Pancreas (tissue), 10 donors: ENCODE measurements around the gene FAM180A. TPM values are rescaled to one million over a fixed set of nuclear protein-coding genes. Genes with fewer than 3 reads are reported as not detected.

Experiments
- ATAC-seq, 4 donors: fragments of 200-7000 bp; cut with Tn5 transposase; one replicate each; pipeline versions ENCODE4 v1.8.0 to v1.9.1; 2020; ENCODE audit warnings: mild to moderate bottlenecking in 4 of 4, moderate library complexity in 4 of 4
- DNase-seq, 6 donors: peaks; one replicate each; pipeline ENCODE4 v3.0.0-alpha.2; 2020
- FAIRE-seq: peaks from 2 replicates; lab custom pipeline; 2012; peaks lifted over from hg19 to GRCh38; lab: Jason Lieb, UNC
- H3K27ac ChIP-seq, 4 donors: fragments of 200-600 bp; sonication (generic); 1 replicate in 3 of 4; 2 replicates in 1 of 4; pipeline versions ENCODE4 v1.5.0 to v1.8.0; 2020
- H3K27me3 ChIP-seq, 4 donors: fragments of 200-600 bp; one replicate each; pipeline ENCODE4 v1.8.0; 2021
- H3K36me3 ChIP-seq, 3 donors: fragments of 200-600 bp; sonication (generic) in 1 of 3; one replicate each; pipeline versions ENCODE4 v1.5.0 to v1.8.0; 2020 to 2021
- H3K4me1 ChIP-seq, 3 donors: fragments of 200-600 bp; one replicate each; pipeline ENCODE4 v1.8.0; 2021
- H3K4me3 ChIP-seq, 4 donors: fragments of 200-600 bp; sonication (generic) in 2 of 4; one replicate each; pipeline versions ENCODE4 v1.5.0 to v1.8.0; 2020 to 2021
- H3K9me3 ChIP-seq, 4 donors: fragments of 200-600 bp; one replicate each; pipeline ENCODE4 v1.8.0; 2021
- WGBS, 2 donors: extraction: QIAGEN DNeasy Blood & Tissue Kit; methylation state at CpG; one replicate each; pipeline ENCODE4 v1.1.7; 2013; 5-methylcytosine and 5-hydroxymethylcytosine counted together
- intact Hi-C, 3 donors: fragments of 100-400 bp; cut with DNase I; formaldehyde crosslinking; loops; one replicate each; pipeline versions ENCODE4 v1.11.1 to v1.14.2; 2022
- polyA plus RNA-seq, 2 donors: library from polyadenylated mRNA; stranded (reverse); fragments of 200-250 nt; gene quantifications; one replicate each; pipeline ENCODE4 v1.2.3, GENCODE V29; 2013
- total RNA-seq, 6 donors: library from RNA; stranded (reverse); fragmentation: NEBNext Ultra II Directional in 4 of 6; extraction: Animal tissue kit (Norgen Biotek cat#: 25700) in 4 of 6; gene quantifications; one replicate each; pipeline versions ENCODE4 v1.2.1 to v1.2.4, GENCODE V29; 2021 to 2023
- TF ChIP-seq, protein P1 (sequence below), 4 donors: fragments of 200-600 bp; sonication (generic) in 3 of 4; IDR thresholded peaks; one replicate each; pipeline versions ENCODE4 v1.5.0 to v1.8.0; 2021; ENCODE audit warnings: antibody characterized with exemption in 4 of 4
- donor health status: healthy with polysubstance abuse.
- donor health status: DM: no; HTN: no; CAD: no; lungs with moderate emphysema.
- donor health status: DM: no; HTN: no; CAD: no.
- donor health status: control.
- donor health status: control.
- donor health status: Bipolar disorder and iron deficiency.
- donor health status: DM: yes; HTN: yes; CAD: no.
- donor health status: DM: no; HTN: no; CAD: no.
- donor health status: DM: no; HTN: no; CAD: no.
- donor health status: DM: yes; HTN: yes; CAD: no.

The FAM180A gene
- total and polyA plus RNA-seq, 8 donors = 0.11 to 0.90 (median 0.24) TPM

- ATAC-seq = no peak
- no peaks in the 10 kb centered on the region for H3K27me3 ChIP-seq
- no peaks in the 10 kb centered on the region for H3K4me1 ChIP-seq
- no peak for FAIRE-seq
- no peak overlapping the region for H3K4me3 ChIP-seq
- no peak overlapping the region for H3K27ac ChIP-seq
- intact Hi-C loops = no loop called here
- DNase-seq = no peak
- TF ChIP-seq, protein P1, sequence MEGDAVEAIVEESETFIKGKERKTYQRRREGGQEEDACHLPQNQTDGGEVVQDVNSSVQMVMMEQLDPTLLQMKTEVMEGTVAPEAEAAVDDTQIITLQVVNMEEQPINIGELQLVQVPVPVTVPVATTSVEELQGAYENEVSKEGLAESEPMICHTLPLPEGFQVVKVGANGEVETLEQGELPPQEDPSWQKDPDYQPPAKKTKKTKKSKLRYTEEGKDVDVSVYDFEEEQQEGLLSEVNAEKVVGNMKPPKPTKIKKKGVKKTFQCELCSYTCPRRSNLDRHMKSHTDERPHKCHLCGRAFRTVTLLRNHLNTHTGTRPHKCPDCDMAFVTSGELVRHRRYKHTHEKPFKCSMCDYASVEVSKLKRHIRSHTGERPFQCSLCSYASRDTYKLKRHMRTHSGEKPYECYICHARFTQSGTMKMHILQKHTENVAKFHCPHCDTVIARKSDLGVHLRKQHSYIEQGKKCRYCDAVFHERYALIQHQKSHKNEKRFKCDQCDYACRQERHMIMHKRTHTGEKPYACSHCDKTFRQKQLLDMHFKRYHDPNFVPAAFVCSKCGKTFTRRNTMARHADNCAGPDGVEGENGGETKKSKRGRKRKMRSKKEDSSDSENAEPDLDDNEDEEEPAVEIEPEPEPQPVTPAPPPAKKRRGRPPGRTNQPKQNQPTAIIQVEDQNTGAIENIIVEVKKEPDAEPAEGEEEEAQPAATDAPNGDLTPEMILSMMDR (IDR thresholded peaks at IDR 0.05) = no peak
- no peaks in the 10 kb centered on the region for H3K9me3 ChIP-seq
- WGBS, 2 donors = 64 to 67% methylated on average over 4 of the region's 4 CpGs
- no peaks in the 10 kb centered on the region for H3K36me3 ChIP-seq
Observed at GRCh38 chr7:135713836-135714470, 34.7 kb downstream of the FAM180A start.

DNA sequence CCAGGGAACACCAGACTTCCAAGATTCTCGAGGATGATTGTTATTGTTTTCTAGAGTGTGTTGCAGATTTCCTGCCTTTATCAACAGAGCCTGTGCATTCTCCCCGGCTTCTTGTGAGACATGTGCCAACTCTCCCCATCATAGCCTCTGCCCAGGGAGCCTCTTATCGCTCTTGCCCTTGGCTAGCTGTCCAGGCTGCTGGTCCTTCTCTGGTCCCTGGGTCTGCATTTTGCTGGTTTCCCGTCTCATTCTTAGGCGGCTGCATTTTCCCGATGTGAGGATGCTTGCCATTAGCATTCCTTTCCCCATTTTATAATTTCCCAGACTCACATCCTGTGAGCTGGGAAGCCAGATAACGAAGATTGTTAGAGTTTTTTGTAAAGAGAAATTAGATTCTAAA, 35.8 kb downstream of the FAM180A start:
- WGBS, 2 donors = 52 to 60% methylated on average over 7 of the region's 7 CpGs
- Histone ChIP-seq H3K27me3 (no peaks in the 10 kb centered on the region), H3K4me3 (no peak overlapping the region), H3K27ac (no peak overlapping the region), H3K4me1 (no peaks in the 10 kb centered on the region), H3K9me3 (no peaks in the 10 kb centered on the region), H3K36me3 (no peaks in the 10 kb centered on the region)
- TF ChIP-seq, protein P1 (IDR thresholded peaks at IDR 0.05) = no peak
- intact Hi-C loops = no loop called here
- no peak for DNase-seq
- no peak for FAIRE-seq
- ATAC-seq = no peak

DNA sequence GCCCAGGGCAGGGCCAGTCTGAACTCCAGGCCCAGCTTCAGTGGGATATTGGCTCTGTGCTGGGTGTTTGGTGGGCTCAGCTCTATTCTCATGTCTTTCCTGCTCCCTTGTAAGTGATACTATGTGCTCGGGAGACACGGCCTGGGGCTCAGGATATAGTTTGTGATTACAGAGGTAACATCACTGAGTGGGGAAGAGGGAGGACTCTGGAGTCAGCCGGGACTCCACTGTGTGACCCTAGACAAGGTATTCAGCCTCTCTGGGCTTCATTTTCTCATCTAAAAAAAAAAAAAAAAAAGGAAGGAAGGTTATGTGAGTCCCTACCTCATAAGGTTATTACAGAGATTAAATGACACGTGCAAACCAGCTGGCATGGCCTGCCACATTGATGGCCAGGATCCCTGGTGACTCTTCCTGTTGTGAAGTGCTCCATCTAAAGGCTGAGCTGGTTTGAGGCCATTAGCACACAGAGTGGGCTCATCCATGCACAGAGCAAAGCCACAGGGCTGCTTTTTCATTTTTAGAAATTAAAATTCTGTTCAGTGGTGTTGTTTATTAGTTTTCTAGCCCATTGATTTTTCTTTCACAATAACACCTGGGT, 36.3 kb downstream of the FAM180A start:
- Histone ChIP-seq H3K27me3 (no peaks in the 10 kb centered on the region), H3K4me1 (no peaks in the 10 kb centered on the region), H3K27ac (no peak overlapping the region), H3K9me3 (no peaks in the 10 kb centered on the region), H3K36me3 (no peaks in the 10 kb centered on the region), H3K4me3 (no peak overlapping the region)
- ATAC-seq (peak in 2 of 4 donors; percentile 38 to 73), DNase-seq (no peak), FAIRE-seq (no peak)
- intact Hi-C loops = no loop called here
- 59 to 71% methylated on average over 4 of the region's 4 CpGs for WGBS, 2 donors
- TF ChIP-seq, protein P1 (IDR thresholded peaks at IDR 0.05) = no peak

GRCh38 chr7:135711139-135711469, 37.5 kb downstream of the FAM180A start:
- TF ChIP-seq, protein P1 (IDR thresholded peaks at IDR 0.05) = no peak
- H3K4me3 ChIP-seq = no peak overlapping the region
- DNase-seq (no peak), ATAC-seq (no peak), FAIRE-seq (no peak)
- H3K9me3 ChIP-seq = no peaks in the 10 kb centered on the region
- H3K4me1 ChIP-seq = no peaks in the 10 kb centered on the region
- intact Hi-C loops = no loop called here
- H3K27me3 ChIP-seq = no peaks in the 10 kb centered on the region
- H3K36me3 ChIP-seq = no peaks in the 10 kb centered on the region
- H3K27ac ChIP-seq = no peak overlapping the region
- 51 to 56% methylated on average over 8 of the region's 8 CpGs for WGBS, 2 donors
